GM20000 (cell line): ENCODE data around the gene PTPN1.
"Not testable (repeated sequence)": the region's sequence is repeated elsewhere in the genome, so short reads cannot be mapped to it uniquely, and the experiment has no call there.

ENCODE experiments used
- DNase-seq: peaks from one replicate; pipeline ENCODE4 v3.0.0; 2012; ENCODE audit warnings: low spot score
- CTCF ChIP-seq: IDR thresholded peaks from 2 replicates; pipeline ENCODE4 v1.5.1; 2012; ENCODE audit warnings: mild to moderate bottlenecking, control low read depth; ENCODE audit errors: extremely low read depth, missing control alignments

PTPN1 gene

GRCh38 chr20:50472693-50473664 is 37.2 kb upstream of the PTPN1 start:
- DNase-seq, result no peak
- TF ChIP-seq CTCF, result no peak

- not testable (repeated sequence) for DNase-seq
Measured at GRCh38 chr20:50474356-50474755, 35.8 kb upstream of the PTPN1 start.

- no peak for DNase-seq
- TF ChIP-seq CTCF, result no peak
Measured at GRCh38 chr20:50475681-50476292, 34.4 kb upstream of the PTPN1 start.

GRCh38 chr20:50477239-50477872 is 32.8 kb upstream of the PTPN1 start:
- TF ChIP-seq CTCF, result no peak
- DNase-seq, result no peak

GRCh38 chr20:50478162-50478990 is 31.8 kb upstream of the PTPN1 start:
- peak; percentile 52 for DNase-seq

GRCh38 chr20:50481741-50482140 is 28.4 kb upstream of the PTPN1 start:
- TF ChIP-seq CTCF, result no peak
- DNase-seq, result no peak

More at GRCh38 chr20:50478162-50478990, 31.8 kb upstream of the PTPN1 start:
- TF ChIP-seq CTCF, result peak; percentile 78

GRCh38 chr20:50482396-50482981 is 27.7 kb upstream of the PTPN1 start:
- no peak for DNase-seq
- TF ChIP-seq CTCF, result no peak
